Measurements from ENCODE around the gene OR6B2. TPM values are rescaled to one million over a fixed set of nuclear protein-coding genes. Genes with fewer than 3 reads are reported as not detected.
A peak's percentile ranks its signal among the peaks of the same experiment; 100 is the strongest.
"Not testable (repeated sequence)": the region's sequence is repeated elsewhere in the genome, so short reads cannot be mapped to it uniquely, and the experiment has no call there.

OR6B2 gene
- not detected for total RNA-seq
- long read RNA-seq, result 0 reads

- ATAC-seq (ENCODE audit: poor library complexity), result no peak
- DNase-seq, result peak; percentile 10
- intact Hi-C loops (cut with DNase I), result no loop called here
Observed at GRCh38 chr2:240030379-240031094, at the start of gene OR6B2. TSS of gene OR6B2 (minus strand) at chr2:240030429. CDS start at chr2:240030429, 0 bp downstream.

GRCh38 chr2:240078631-240079030 lies 48.4 kb upstream of the OR6B2 start:
- ATAC-seq (ENCODE audit: poor library complexity) (no peak), DNase-seq (no peak)
- intact Hi-C loops (cut with DNase I), result no loop called here

DNA sequence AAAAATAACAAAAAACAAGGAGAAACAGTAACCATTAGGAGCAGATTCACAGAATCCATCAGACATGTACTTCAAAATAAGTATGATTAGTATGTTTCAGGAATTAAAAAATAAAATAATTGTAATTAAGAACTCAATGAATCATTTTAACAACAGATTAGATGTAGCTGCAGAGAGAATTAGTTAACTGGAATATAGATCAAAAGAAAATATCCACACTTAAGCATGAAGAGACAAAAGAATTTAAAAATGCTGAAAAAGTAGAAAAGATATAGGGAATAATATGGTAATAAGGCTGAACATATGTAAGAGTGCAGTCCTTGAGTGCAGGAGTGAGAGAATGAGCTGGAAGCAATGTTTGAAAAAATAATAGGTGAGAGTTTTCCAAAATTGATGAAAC lies 47.2 kb upstream of the OR6B2 start:
- DNase-seq, result no peak
- no peak for ATAC-seq (ENCODE audit: poor library complexity)
- intact Hi-C loops (cut with DNase I), result no loop called here

- no peak for ATAC-seq (ENCODE audit: poor library complexity)
- intact Hi-C loops (cut with DNase I), result no loop called here
Observed at GRCh38 chr2:240074545-240074944, 44.3 kb upstream of the OR6B2 start.

GRCh38 chr2:240070907-240071306 lies 40.7 kb upstream of the OR6B2 start:
- no peak for DNase-seq
- no peak for ATAC-seq (ENCODE audit: poor library complexity)
- intact Hi-C loops (cut with DNase I), result no loop called here

More at GRCh38 chr2:240074545-240074944, 44.3 kb upstream of the OR6B2 start:
- no peak for DNase-seq

- intact Hi-C loops (cut with DNase I), result no loop called here
- no peak for ATAC-seq (ENCODE audit: poor library complexity)
- no peak for DNase-seq
Observed at GRCh38 chr2:240069829-240070228, 39.6 kb upstream of the OR6B2 start.

- ATAC-seq (ENCODE audit: poor library complexity) (no peak), DNase-seq (no peak)
- intact Hi-C loops (cut with DNase I), result no loop called here
Observed at GRCh38 chr2:240068193-240068592, 38.0 kb upstream of the OR6B2 start.

GRCh38 chr2:240066489-240066888 lies 36.3 kb upstream of the OR6B2 start:
- no peak for ATAC-seq (ENCODE audit: poor library complexity)
- intact Hi-C loops (cut with DNase I), result no loop called here
- DNase-seq, result no peak

DNA sequence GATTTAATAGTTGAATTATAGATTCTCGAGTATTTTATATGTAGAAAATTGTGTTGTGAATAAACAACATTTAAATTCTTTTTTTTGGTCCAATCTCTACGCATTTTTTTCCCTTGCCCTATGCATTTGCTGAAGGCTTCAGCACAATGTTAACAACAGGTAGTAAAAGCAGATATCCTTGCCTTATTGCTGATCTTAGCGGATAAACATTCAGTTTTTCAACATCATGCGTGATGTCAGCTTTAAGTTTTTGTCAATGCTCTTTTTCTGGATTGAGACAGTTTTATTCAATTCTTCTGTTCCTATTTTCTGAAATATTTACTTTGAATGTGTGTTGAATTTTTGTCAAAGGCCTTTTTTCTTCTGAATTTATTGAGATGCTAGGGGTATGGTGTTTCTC lies 34.7 kb upstream of the OR6B2 start:
- ATAC-seq (ENCODE audit: poor library complexity), result no peak
- DNase-seq, result no peak
- intact Hi-C loops (cut with DNase I), result no loop called here

DNA sequence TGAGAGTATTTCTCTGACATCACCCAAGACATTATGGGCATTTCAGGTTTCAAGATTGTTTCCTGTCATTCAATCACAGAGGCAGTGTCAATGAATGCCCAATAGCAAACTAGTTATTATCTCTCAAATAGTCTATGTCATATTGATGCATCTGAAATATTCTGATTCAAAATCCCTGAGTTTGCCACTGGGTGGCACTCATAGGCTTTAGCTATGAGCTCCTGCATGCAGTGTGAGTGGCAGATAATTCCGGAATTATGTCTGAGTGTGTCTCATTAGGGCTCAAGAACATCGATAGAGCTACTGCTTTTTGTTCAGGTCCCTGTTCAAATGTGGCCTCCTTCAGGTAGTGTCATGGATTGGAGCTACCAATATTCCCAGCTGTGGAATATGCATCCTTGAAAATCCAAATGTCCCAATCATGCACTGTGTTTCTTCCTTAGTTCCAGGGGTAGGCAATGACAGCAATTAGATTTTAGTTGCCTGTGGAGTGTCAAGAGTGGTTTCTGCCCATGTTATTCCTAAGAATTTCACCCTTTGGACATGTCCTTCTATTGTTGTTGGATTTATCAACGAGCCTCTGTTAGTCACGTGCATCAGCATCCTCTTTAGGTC lies 30.9 kb upstream of the OR6B2 start:
- ATAC-seq (ENCODE audit: poor library complexity) (peak; percentile 58), DNase-seq (no peak)
- intact Hi-C loops (cut with DNase I), result loop anchor here (2.0 kb wide), 1 partner anchor 82 kb away; no protein-coding TSS in a partner anchor

GRCh38 chr2:240056678-240057077 lies 26.4 kb upstream of the OR6B2 start:
- DNase-seq (no peak), ATAC-seq (ENCODE audit: poor library complexity) (no peak)
- intact Hi-C loops (cut with DNase I), result no loop called here

GRCh38 chr2:240055177-240055917 lies 25.1 kb upstream of the OR6B2 start:
- intact Hi-C loops (cut with DNase I), result no loop called here
- DNase-seq (no peak), ATAC-seq (ENCODE audit: poor library complexity) (no peak)

- intact Hi-C loops (cut with DNase I), result no loop called here
- no peak for ATAC-seq (ENCODE audit: poor library complexity)
- DNase-seq, result no peak
Observed at GRCh38 chr2:240053173-240054155, 23.2 kb upstream of the OR6B2 start, which contains the start of gene OR6B3. TSS of gene OR6B3 (minus strand) at chr2:240053521.

- intact Hi-C loops (cut with DNase I), result no loop called here
- no peak for DNase-seq
- ATAC-seq (ENCODE audit: poor library complexity), result no peak
Observed at GRCh38 chr2:240052524-240052923, 22.3 kb upstream of the OR6B2 start.

DNA sequence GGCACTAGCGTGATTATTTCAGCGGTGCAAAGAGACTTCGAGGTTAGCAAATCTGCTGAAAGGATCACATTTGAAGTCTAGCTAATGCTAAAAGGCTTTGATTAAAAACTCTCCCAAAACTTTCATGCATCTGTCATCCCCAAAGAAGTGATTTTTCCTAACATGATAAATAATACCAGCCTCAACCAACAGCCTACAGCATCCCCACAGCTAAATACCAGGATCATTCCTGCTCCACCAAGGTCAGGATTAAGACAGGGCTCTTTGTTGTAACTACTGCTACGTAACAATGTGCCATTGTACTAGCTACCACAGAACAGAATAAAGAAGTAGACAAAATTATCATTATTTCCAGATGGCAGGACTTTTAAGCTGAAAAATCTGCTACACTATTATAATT lies 21.5 kb upstream of the OR6B2 start:
- intact Hi-C loops (cut with DNase I), result no loop called here
- DNase-seq, result no peak
- ATAC-seq (ENCODE audit: poor library complexity), result no peak

- DNase-seq (no peak), ATAC-seq (ENCODE audit: poor library complexity) (no peak)
- intact Hi-C loops (cut with DNase I), result no loop called here
Observed at GRCh38 chr2:240050278-240050677, 20.0 kb upstream of the OR6B2 start.

DNA sequence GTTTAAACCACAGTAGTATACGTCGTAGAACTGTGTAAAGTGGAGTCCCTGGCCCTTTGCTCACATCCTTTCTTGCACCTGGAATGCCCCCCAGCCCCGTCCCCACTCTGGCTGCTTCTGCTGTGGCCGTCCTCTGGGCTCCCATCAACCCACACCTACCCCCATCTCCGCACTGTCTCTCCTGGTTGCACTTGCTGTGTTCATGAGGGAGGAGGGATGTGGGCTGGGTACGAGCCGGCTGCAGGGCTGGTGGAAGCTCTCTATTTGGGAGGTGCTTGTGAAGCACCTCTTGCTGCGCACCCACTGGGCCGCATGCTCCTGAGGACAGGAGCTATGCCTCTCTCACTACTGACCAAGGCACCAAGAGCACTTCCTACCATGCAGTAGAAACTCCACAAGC lies 18.0 kb upstream of the OR6B2 start:
- ATAC-seq (ENCODE audit: poor library complexity) (no peak), DNase-seq (no peak)
- intact Hi-C loops (cut with DNase I), result no loop called here

- ATAC-seq (ENCODE audit: poor library complexity) (no peak), DNase-seq (no peak)
- intact Hi-C loops (cut with DNase I), result no loop called here
Observed at GRCh38 chr2:240045098-240045497, 14.9 kb upstream of the OR6B2 start.

DNA sequence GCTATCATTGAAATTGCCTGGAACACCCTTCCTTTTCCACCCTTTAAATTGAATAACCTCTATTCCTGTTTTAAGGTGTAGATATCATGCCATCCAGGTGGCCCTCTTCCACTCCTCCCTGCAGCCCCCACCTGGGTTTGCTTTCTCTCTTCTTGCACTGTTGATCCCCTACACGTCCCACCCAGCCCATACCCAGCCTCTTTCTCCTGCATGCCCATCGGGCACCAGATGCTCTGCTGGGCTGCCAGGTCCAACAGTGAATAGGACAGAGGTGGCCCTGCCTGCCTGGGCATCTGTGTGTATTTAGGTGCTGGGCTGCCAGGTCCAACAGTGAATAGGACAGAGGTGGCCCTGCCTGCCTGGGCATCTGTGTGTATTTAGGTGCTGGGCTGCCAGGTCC lies 13.9 kb upstream of the OR6B2 start:
- ATAC-seq (ENCODE audit: poor library complexity); DNase-seq; intact Hi-C loops (cut with DNase I): not testable (repeated sequence)

Measured in Right ventricle myocardium superior (tissue), 1 donor.